NCI-H187 treated with DMSO at 0.1 percent for 48 hours (cell line): ENCODE measurements around the gene ADCY1.

Experiments used
- DNase-seq: peaks from one replicate; lab custom pipeline; 2025; lab: John Stamatoyannopoulos, UW

ADCY1 gene

DNA sequence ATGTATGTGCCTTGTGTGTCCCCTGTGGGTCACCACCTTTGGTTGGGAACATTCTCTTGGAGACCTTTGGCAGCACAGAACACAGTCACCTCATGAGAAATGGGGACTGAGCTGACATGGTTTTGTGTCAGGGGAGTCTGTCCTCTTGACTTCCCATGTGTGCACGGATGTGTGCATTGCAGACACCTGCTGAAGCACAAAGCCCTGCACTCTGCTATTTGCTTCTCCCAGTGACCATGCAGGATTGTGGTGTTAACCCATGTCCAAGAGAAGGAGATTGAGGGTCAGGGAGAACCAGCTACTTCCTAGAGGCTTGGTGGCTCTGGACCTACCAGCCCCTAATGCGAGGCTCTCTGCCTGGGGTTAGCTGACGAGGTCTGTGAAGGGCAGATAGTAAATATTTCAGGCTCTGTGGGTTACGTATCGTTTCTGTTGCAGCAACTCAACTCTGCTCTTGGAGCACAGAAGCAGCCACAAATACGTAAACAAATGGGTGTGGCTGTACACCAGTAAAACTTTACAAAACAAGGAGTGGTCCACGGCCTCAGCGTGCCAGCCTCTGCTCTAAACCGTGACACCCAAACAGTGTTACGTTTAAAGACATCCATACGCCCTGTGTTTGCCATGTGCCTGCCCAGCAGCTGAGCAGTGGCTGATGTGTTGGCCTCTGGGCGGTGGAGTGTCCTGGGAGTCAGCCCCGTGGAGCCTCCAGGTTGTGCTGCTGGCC lies 51.7 kb downstream of the ADCY1 start:
- DNase-seq, result no peak

DNA sequence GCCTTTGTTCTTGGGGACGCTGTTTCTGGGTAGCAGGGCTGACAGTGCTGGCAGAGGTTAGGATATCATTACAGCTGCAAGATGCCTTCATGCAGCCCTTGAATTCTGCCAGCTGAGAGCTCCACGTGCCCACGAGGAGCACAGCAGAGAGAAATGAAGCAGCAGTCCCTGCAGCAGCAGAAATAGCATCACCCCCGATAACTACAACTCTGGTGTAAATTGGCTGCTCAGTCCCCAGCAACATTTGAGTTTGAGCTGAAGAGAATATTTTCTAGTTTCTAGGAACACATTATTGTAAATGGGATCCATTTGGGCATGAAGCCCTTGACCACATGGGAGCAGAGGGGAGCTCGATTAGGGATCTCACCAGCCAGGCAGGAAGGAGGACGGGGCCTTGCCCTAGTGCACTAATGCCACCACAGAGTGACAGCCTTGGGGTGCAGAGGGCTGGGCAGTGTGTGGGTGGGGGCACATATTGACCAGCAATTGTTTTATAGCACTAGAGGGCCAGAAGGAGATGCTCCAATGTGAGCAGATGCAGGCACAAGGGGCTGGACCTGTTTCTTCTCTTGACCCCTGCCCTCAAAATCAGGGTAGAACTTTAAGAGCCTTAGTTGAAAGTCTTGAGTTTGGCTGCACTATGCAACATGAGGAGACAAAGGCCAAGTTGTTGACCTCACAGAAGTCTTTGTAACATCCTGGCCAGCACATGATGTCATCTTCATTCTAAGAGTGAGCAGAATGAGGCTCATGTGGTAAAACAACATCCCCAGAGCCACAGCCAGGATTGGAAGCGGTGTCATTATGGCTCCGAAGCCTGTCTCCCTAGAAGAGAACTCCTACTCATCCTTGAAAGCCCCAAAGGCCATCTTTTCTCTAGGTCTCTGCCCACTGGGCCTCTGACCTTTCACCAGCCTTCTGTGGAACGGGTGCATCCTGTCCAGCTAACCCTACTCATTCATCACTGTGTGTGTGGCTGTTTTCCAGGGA lies 52.6 kb downstream of the ADCY1 start:
- no peak for DNase-seq

DNA sequence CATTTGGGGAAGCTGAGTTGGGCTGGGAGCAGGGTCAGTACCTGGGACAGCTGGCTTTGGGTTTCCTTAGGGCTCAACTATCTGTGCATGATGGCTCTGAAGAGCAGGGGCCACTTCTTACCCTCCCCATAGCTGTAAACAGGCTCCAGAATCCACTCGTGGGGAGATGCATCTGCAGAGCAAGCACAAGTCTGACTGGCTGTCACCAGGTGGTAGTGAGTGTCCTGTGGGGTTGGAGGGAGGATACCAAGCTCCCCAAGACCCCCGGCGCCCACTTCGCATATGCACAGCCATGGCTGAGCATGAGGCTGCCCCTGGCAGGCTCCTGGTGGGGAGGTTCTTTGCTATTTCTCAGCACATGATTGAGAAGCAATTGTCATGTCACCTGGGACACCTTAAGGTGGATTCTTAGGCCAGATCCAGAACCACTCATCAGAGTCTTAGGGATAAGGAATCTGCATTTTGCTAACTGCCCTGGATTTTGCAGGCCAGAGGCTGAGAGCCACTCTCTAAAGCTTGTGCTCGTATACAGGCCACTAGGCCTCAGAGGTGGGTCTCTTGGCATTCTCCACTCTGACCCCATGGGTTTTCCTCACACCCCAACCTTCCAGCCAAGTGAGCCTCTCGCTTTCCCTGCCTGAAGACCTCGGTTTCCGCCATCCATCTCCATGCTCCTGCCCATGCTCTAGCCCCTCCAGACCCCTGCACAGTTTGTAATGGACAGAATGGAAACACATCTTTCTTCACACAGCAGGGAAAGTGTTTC lies 53.7 kb downstream of the ADCY1 start:
- DNase-seq, result no peak

DNA sequence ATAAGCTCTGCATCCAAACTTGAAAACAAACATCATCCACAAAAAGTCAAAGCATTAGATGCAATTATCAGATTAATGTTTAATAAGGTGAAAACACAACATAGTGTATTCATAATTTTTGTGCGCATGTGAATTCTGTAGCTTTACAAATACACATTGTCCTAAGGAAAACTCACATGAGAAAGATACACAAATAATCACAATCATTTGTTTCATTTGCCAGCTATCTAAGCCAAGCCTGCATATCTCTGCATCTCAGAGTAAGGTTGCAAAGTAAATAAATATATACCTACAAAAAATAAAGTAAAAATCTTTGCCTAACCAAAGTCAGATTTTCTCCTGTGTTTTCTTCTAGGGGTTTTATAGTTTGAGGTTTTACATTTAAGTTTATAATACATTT lies 57.4 kb downstream of the ADCY1 start:
- no peak for DNase-seq

DNA sequence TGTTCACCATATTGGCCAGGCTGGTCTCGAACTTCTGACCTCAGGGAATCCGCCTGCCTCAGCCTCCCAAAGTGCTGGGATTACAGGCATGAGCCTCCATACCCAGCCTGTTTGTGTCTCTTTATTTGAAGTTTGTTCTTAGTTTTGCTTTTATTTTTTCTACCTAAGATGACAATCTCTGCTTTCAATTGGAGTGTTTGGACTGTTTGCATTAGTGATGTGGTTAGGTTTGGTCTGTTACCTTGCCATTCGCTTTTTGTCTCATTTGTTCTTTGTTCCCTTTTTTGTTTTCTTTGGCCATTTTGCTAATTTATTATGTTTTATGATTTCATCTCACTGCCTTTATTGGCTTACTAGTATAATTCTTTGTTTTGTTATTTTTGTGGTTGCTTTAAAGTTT lies 62.6 kb downstream of the ADCY1 start:
- no peak for DNase-seq

DNA sequence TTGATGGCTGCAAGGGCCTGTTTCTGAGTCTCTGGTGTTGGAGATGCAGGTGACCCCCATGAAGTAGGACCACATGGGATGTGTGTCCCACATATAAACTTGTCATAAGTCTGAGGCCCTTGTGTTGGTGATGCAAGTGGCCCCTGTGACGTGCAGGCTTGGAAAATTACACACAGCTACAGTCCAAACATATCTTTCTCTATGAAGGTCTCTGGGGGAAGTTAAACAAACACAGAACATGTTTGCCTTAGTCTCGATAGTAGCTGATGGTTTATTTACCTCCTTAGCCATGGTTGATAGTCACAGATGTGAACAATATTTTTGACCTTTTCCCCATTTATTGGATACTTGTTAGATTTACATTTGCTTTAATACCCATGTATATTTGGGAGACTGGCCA lies 64.7 kb downstream of the ADCY1 start:
- no peak for DNase-seq

DNA sequence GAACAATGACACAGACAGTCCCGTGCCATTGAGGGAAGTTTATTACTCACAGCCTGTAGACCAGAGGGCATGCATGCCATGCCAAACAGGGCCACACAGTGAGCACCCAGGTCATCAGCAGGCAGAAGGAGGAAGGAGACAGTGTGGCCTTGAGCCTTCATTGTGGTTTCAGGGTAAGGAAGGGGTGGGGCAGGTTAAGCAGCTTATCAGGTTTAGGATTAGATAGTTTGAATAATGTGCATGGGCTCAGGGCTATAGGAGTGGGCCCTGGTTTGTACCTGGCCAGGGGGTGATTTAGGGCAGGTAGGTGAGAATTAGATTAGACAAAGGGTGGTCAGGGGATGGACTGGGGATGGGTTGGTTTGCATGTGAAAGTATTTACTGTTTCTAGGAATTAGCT lies 67.9 kb downstream of the ADCY1 start:
- no peak for DNase-seq

DNA sequence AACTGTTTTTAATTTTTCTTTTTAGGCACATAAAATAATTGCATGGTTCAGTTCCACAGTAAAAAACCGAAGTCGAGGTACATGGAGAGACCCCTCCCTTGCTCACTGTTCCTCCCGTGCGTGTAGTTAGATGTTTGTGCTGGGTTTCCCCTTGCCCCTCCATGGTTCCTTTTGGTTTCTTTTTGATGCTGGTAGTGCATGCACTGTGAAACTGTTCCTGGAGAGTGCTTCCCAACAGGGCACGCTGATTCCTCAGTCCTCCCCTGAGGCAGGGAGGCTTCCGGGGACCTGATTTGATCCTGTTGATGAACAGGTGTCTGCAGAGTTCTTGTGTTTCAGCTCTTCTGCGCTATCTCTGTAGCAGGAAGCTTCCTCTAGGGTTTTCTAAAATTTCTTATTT lies 69.5 kb downstream of the ADCY1 start:
- DNase-seq, result no peak

DNA sequence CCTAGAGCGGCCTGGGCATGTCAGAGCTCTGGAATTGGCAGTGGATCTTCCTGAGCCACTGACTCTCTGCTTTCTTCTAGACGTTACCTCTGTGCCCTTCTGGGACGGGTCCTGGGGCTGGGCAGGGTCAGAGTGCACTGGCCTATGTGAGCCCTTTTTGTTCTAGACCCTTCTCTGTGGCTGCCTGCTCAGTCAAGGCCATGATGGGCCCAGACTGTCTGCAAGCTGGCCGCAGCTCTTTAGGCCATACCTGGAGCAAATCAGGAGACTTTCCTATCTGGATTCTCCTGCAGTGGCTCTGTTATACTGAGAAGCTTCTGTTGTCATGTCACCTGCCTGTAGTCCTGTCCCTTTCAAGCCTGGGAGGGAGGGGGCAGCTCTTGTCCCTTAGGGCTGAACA lies 70.1 kb downstream of the ADCY1 start:
- no peak for DNase-seq

DNA sequence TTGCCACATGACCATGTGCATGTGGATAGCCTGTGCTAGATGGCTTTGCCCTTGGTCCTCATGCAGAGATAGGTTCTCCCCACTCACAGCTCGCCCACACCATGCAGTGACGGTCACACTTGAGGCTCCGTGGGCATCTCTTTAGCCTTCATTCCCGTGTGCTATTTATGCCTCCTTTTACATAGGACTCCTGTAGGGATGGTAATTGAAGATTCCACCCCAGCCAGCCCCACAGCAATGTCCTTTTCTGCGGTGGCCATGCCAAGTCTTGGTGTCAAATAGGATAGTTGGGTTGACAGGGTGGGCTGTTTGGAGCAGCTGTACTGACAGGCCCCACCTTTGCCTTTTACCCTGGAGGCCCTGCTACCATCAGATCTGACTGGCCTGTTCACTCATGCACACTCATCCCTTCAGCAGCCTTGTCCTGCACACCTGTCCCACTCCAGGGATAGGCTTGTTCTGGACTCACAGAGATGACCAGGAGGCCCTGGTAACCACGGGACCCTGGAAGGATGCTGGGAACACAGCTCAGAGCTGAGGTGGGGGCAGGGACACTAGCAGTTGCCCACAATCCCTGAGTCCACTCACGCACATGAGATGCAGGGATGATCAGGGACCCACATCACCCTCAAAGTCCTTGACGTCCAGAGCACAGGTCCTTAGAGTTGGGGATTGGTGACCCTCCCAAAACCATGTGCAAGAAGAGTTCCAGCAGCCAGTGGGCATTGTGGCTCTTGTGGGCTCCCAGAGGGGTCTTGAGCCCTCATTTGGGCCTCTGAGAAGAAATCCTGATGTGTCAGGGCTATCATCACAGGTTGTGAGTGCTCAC lies 71.2 kb downstream of the ADCY1 start:
- DNase-seq, result no peak

DNA sequence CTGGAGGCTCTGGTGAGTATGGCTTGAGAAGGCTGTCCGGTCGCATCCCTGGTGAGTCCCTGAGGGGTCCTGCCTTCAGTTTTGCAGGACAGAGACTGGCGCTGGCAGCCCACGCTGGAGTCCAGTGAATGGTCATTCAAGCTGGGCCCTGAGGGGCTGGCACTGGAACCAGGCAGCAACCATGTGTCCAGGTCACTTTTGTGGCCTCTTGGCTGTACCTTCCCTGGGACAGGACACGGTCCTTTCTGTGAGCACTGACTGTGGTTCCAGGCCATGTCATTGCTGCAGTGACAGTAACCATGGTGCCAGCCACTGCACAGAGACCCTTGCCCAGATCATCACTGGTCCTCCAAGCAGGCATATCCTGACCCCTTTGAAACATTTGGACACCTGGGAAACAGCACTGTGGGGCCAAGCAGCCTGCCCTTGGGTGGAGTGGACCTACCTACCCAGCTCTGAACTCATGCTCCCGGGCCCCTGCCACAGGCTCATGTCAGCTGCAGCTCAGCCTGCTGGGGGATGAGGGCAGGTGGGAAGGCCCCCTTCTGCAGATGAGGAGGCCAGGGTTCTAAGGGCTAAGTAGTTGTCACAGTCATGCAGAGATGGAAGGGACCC lies 72.1 kb downstream of the ADCY1 start:
- no peak for DNase-seq

DNA sequence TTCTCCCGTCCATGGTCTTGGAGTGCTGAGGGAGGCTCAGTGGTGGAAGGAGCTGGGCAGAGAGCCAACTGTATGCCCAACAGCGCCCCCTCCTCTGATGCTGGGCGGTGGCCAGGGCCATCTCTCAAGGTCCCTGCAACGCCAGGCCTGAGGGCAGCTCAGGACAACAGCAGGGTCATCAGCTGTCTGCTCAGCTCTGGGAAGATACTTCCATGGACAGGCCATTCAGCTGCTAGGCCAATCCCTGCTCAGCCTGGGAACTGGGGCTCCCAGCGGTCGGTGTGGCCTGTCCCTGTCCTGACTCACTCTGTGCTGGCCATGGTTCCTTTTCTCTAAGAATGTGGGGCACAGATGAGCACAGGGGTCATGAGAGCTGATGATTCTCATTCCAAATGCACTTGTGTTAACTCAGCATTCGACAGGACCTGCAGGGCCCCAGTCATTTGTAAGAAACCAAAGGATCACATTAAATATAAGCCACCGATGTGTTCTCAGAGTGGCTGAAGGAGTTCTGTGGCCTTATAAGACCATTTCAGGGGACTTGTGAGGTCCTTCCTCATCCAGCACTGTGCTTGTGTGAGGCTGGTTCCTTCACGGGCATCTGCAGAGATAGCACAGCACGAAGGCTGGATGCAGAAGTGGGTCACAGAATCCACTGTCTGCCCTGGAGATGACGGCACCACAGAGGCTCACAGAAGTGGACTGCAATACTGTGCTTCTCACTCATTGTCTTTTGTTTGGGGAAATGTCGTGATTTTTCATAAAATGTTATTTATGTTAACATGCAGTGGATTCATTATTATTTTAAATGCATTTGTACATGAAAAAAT lies 73.0 kb downstream of the ADCY1 start:
- no peak for DNase-seq

DNA sequence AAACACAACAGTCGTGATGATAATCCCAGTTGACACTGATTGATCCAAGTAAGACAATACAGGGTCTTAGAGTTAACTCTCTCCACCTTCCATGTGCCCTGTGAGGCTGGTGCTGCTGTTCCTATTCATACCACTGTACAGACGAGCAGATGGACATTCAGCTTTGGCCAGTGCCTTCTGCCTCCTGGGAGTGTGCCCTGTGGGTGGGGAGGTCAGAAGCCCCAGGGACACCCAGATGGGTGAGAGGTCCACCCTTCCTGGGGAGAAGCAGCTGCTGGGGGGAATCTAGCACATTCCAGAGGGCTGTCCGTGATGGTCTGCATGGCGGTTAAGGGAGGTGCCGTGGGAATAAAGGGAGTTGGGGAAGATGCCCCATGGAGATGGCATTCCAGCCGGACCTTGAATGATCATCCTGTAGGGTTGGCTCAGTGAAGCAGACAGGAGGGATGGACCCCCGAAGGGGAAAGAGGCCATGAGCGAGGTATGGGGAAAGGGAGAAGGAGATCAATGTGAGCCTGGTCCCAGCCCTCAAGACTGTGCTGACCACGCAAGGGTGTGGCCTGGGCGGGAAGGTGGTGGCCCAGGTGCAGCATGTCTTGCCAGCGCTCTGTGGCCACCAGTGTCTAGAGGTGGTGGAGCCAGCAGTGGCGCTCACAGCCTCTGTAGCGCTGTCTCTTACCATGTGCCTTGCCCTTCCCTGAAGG lies 74.0 kb downstream of the ADCY1 start:
- DNase-seq, result no peak

DNA sequence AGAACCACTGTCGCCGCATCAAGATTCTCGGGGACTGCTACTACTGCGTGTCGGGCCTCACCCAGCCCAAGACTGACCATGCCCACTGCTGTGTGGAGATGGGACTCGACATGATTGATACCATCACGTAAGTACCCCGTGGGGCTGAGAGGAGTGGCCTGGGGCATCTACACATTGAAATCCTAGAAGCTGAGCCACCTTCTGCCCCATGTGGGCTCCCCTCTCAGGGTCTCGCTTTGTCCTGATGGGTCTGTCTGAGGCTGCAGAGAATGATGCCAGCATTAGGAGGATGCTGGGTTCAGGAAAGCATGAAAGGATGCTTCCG lies 74.5 kb downstream of the ADCY1 start:
- DNase-seq, result no peak

DNA sequence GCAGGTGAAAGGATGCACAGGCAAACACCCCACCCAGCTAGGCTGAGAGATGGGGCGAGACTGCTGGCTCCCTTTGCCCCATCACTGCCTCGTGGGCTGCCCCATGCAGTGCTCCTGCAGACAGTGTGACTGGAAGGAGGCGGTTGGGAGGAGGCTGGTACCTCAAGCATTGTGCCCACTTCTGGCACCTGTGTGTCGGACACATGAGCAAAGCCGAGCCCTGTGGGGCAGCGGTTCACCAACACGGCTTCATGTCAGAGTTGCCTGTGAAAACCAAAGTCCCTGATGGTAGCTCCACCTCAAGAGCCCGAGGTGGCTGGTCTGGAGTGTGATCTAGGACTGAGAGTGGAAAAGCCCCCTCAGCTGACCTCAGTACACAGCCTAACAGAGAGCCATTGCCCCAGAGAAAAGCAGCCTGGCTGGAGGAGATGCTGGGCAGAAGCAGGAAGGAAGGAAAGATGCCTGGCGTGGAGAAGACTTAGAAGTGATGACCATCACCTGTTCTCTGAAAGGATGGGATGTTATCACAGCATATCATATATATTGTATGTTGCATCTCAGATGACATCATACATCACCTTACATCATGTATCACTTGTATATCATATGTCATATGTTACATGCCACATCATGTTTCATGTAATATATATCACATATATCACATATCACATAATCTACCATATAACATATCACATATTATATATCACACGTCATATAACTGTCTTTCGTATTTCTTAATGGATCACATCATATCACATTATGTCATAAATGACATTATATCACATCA lies 75.6 kb downstream of the ADCY1 start:
- no peak for DNase-seq

DNA sequence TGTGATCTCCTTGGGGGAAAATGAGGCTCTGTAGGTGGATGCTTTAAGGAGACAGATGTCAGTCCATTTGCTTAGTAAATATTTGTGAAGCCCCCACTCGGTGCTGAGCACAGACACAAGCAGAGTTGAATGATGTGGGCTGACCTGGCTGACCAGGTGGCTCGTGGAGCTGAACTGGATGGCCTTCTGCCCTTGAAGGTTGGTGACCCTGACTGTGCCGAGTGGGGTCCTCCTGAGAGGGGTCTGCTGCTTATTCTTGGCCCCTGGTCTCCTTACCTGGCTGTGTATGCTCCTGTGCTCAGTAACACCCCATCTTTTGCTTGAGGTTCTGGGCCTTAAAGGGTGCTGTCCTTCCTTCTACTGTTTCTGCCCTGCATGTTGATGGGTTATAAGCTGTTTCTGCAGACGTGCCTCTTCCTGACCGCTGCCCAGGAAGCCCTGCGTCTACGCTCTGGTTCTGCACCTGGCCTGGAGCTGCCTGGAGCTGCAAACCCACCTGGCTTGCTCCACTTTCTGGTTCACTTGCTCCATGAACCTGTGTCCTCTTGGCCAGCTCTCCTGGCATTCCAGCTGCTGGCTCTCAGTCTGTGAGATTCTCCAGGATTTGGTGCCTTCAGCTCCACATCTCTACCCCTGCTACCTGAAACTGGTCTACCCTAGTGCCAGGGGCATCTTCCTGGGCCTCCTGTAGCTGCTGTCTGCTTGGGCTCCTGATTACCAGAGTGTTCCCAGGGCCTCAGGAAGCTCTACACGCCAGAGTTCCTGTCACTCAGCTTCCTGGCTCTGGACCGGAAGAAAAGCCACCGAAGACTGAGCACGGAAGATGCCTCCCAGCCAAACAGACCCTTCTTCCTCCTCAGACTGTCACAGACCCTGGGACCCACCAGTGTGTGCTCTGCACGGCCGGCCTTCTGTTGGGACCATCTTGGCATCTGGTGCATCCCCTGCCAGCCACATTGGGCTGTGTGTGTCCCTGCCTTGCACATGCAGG lies 76.5 kb downstream of the ADCY1 start:
- no peak for DNase-seq

DNA sequence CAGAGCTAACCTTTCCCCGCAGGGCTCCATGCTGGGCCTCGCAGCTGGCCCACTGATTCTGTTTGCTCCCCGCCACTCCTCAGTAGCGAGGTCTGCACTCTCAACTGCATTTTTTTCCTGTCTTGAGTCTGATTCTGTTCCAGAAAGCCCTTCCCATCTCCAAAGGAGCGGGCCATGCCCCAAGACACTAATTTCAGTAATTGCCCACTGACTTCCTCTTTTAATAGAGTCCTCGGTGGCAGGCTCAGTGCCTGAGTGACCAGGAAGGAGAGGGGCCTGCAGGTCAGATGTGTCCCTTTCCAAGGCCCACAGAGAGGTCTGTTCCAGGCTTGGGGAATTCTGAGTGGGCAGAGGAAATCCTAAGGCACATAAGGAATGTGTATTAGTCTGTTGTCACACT lies 77.4 kb downstream of the ADCY1 start:
- no peak for DNase-seq

DNA sequence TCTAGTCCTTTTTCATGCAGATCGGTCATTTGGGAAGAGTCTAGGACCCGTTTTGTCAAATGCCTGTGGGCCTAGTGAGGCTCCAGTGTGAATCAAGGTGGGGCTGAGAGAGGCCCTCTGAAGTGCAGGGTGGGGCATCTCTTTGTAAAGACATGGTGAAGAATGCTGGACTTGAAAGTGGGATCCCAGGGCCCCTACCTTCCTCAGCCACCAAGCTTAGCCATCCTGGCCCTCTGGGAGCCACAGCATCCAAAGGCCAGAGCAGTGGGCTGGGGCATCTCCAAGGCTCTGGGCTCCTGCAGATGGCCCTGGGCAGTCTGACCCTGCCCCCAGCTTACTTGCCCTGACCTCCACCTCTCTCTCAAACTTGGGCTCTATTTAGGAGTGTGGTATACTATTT lies 78.5 kb downstream of the ADCY1 start:
- DNase-seq, result no peak
